ENCODE results near the gene ITGB4. TPM values are rescaled to one million over a fixed set of nuclear protein-coding genes. Genes with fewer than 3 reads are reported as not detected.

The ITGB4 gene
- total RNA-seq (ENCODE audit: low replicate concordance), result 26.4 and 57.8 TPM in 2 replicates
- long read RNA-seq, partial matches to known transcripts, result 1 of 1 reads
- long read RNA-seq, other reads (novel, unspliced or antisense), result 0 of 1 reads

GRCh38 chr17:75720656-75721462, at the start of gene ITGB4:
Gene ITGB4, plus strand, starts transcription at chr17:75721459. Its CDS starts 3,245 bp downstream, at chr17:75724704.
- H3K9me3 Mint-ChIP-seq, result no peaks in the 10 kb centered on the region
- peak within 1 kb of the TSS; percentile 84 for H3K27ac Mint-ChIP-seq
- TF ChIP-seq CTCF (conservative IDR thresholded peaks at IDR 0.05), result peak; percentile 13
- no peaks in the 10 kb centered on the region for H3K4me1 Mint-ChIP-seq (ENCODE audit: unreplicated experiment)
- DNase-seq (ENCODE audit: extremely low spot score, unreplicated experiment), result no peak
- H3K27me3 Mint-ChIP-seq, result peaks cover 46% of the 10 kb centered on the region
- H3K4me3 Mint-ChIP-seq, result peak within 1 kb of the TSS; percentile 88
- no peaks in the 10 kb centered on the region for H3K36me3 Mint-ChIP-seq

- Mint-ChIP-seq H3K4me3 (no peak overlapping the region), H3K36me3 (peaks cover 11% of the 10 kb centered on the region), H3K27me3 (no peaks in the 10 kb centered on the region), H3K9me3 (no peaks in the 10 kb centered on the region), H3K27ac (no peak overlapping the region), H3K4me1 (ENCODE audit: unreplicated experiment) (peaks cover 6% of the 10 kb centered on the region)
- no peak for TF ChIP-seq CTCF (conservative IDR thresholded peaks at IDR 0.05)
- no peak for DNase-seq (ENCODE audit: extremely low spot score, unreplicated experiment)
Observed at GRCh38 chr17:75672011-75672410, 49.2 kb upstream of the ITGB4 start.

GRCh38 chr17:75673487-75673886, 47.8 kb upstream of the ITGB4 start:
- no peak overlapping the region for H3K4me3 Mint-ChIP-seq
- DNase-seq (ENCODE audit: extremely low spot score, unreplicated experiment), result no peak
- no peaks in the 10 kb centered on the region for H3K9me3 Mint-ChIP-seq
- H3K27me3 Mint-ChIP-seq, result no peaks in the 10 kb centered on the region
- H3K36me3 Mint-ChIP-seq, result peaks cover 7% of the 10 kb centered on the region
- peaks cover 2% of the 10 kb centered on the region for H3K4me1 Mint-ChIP-seq (ENCODE audit: unreplicated experiment)
- H3K27ac Mint-ChIP-seq, result peak overlapping the region; percentile 46
- no peak for TF ChIP-seq CTCF (conservative IDR thresholded peaks at IDR 0.05)

- no peak overlapping the region for H3K4me3 Mint-ChIP-seq
- peak overlapping the region; percentile 23 for H3K27ac Mint-ChIP-seq
- peaks cover 3% of the 10 kb centered on the region for H3K36me3 Mint-ChIP-seq
- H3K4me1 Mint-ChIP-seq (ENCODE audit: unreplicated experiment), result peaks cover 13% of the 10 kb centered on the region
- H3K27me3 Mint-ChIP-seq, result no peaks in the 10 kb centered on the region
- no peak for TF ChIP-seq CTCF (conservative IDR thresholded peaks at IDR 0.05)
- no peaks in the 10 kb centered on the region for H3K9me3 Mint-ChIP-seq
- DNase-seq (ENCODE audit: extremely low spot score, unreplicated experiment), result no peak
Observed at GRCh38 chr17:75676461-75676860, 44.8 kb upstream of the ITGB4 start.

GRCh38 chr17:75679706-75680211, 41.5 kb upstream of the ITGB4 start:
- TF ChIP-seq CTCF (conservative IDR thresholded peaks at IDR 0.05), result no peak
- Mint-ChIP-seq H3K27me3 (no peaks in the 10 kb centered on the region), H3K9me3 (no peaks in the 10 kb centered on the region), H3K27ac (peak overlapping the region; percentile 80), H3K4me1 (ENCODE audit: unreplicated experiment) (peaks cover 29% of the 10 kb centered on the region), H3K4me3 (no peak overlapping the region), H3K36me3 (peaks cover 13% of the 10 kb centered on the region)
- no peak for DNase-seq (ENCODE audit: extremely low spot score, unreplicated experiment)
